Heart left ventricle (tissue), 13 donors: ENCODE results near the gene COL15A1.

Source experiments
- CTCF ChIP-seq, 12 donors: fragments of 200-600 bp; sonication (generic) in 4 of 12; IDR thresholded peaks; one replicate each; pipeline versions ENCODE4 v1.5.0 to v1.8.0; 2018 to 2022; ENCODE audit warnings: antibody characterized with exemption in 12 of 12, mild to moderate bottlenecking in 5 of 12
- POLR2A ChIP-seq, 2 donors: fragments of 450-650 bp; IDR thresholded peaks; one replicate each; pipeline ENCODE4 v1.6.1; 2017; ENCODE audit warnings: antibody characterized with exemption in 2 of 2, mild to moderate bottlenecking in 2 of 2, moderate library complexity in 2 of 2
- donor health status: ischemic (EF 13 %, LVEDD 7.1; RV severe dilation, severe dysfunction).
- donor health status: DM: no; HTN: yes; CAD: no.
- donor health status: DM: no; HTN: no; CAD: no.
- donor health status: ischemic (EF 25% LVEDD 6.9; RV normal size, moderate dysfunction).
- donor health status: ischemic (EF 25% LVEDD 5.7; RV mildly dilated, moderate dysfunction).
- donor health status: ischemic (EF 35%, LVEDD 5.7; RV mildly dilated, moderate dysfunction).
- donor health status: nonischemic (EF 11% LVEDD 7.7; RV severe dilation, severe dysfunction).
- donor health status: DM: yes; HTN: yes; CAD: no.
- donor health status: PGD.
- donor health status: ischemic (EF 29% LVEDD 5.4; RV normal size, mild dysfunction).
- donor health status: nonischemic (EF 23%, LVEDD 6.1; RV moderate dilation, normal function).

GRCh38 chr9:98933185-98933584 is 10.5 kb upstream of the COL15A1 start:
- TF ChIP-seq CTCF (IDR thresholded peaks at IDR 0.05), result no peak
- no peak for TF ChIP-seq POLR2A (IDR thresholded peaks at IDR 0.05)
